Measurements from ENCODE around the gene LHX6. TPM values are rescaled to one million over a fixed set of nuclear protein-coding genes. Genes with fewer than 3 reads are reported as not detected.
A peak's percentile ranks its signal among the peaks of the same experiment; 100 is the strongest.

Gene LHX6
- total and polyA plus RNA-seq, 2 of the 4 experiments (the other 2 are of a cell fraction), result under 0.01 to 0.05 TPM

DNA sequence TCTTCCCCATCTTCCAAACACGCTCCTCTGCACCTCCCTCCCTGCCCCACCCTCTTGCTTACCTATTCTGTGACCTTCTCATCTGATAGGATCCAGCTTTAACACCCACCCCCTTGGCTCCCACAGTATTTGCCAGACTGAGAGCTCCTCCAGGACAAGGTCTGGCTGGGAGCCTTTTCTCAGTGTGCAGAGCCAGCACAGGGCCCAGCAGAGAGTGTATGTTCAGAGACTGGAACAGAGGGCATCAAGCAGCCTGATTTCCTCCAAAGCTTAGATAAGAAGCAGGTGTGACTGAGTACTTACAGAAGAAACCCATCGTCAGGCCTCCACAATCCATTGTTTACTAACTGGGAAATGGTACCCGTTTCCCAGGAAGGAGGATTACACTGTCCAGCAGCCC lies 26.6 kb downstream of the LHX6 start:
- in situ Hi-C loops (cut with MboI; ENCODE audit: low sequenced_read_pairs), result no loop called here
- Histone ChIP-seq H2AFZ (replicated peaks; ENCODE audit: low read length, poor library complexity) (peak overlapping the region; percentile 25), H2BK5ac (ENCODE audit: low read depth, low read length, poor library complexity, severe bottlenecking) (no peak overlapping the region), H3K36me3 (ENCODE audit: control insufficient read depth, insufficient read depth, low read length) (no peaks in the 10 kb centered on the region), H2BK15ac (ENCODE audit: low read depth, low read length) (no peak overlapping the region), H4K5ac (ENCODE audit: low read depth, low read length) (no peak overlapping the region), H2AK5ac (ENCODE audit: low read depth, low read length) (no peak overlapping the region), H3K27ac (ENCODE audit: insufficient read depth, low read length) (no peak overlapping the region), H3K4me1 (ENCODE audit: control insufficient read depth, insufficient read depth, low read length) (peaks cover 8% of the 10 kb centered on the region; the same call in 1 of the 2 replicates), H3K9me3 (ENCODE audit: control insufficient read depth, insufficient read depth, low read length) (no peaks in the 10 kb centered on the region), H4K20me1 (ENCODE audit: insufficient read depth, low read length) (peaks cover 4% of the 10 kb centered on the region; the same call in 1 of the 2 replicates), H4K8ac (ENCODE audit: low read depth in 2 of 2, low read length in 2 of 2) (no peak overlapping the region), H3K9ac (ENCODE audit: low read depth, low read length) (no peak overlapping the region), H2BK120ac (ENCODE audit: low read depth, low read length) (no peak overlapping the region), H3K27me3 (ENCODE audit: control insufficient read depth, insufficient read depth, low read length) (peaks cover 17% of the 10 kb centered on the region), H3K9me1 (ENCODE audit: insufficient read depth, low read length) (no peaks in the 10 kb centered on the region; the same call in 1 of the 2 replicates), H3K56ac (ENCODE audit: extremely low read depth, insufficient read depth, low read length) (no peak overlapping the region), H4K91ac (ENCODE audit: insufficient read depth, low read depth, low read length) (no peak overlapping the region), H3K4ac (ENCODE audit: low read depth, low read length) (no peak overlapping the region), H3K18ac (ENCODE audit: low read depth, low read length) (no peak overlapping the region), H3K79me1 (ENCODE audit: low read depth in 1 of 2, low read length in 2 of 2) (no peaks in the 10 kb centered on the region), H3K23ac (ENCODE audit: low read depth, low read length) (no peak overlapping the region), H3K4me2 (ENCODE audit: low read depth, low read length) (no peak overlapping the region), H2BK20ac (ENCODE audit: low read depth, low read length) (no peak overlapping the region), H2AK9ac (replicated peaks; ENCODE audit: low read depth, low read length, poor library complexity) (peak overlapping the region; percentile 26), H3K14ac (replicated peaks; ENCODE audit: low read depth, low read length) (no peak overlapping the region), H3K4me3 (ENCODE audit: insufficient read depth, low read depth, low read length) (no peak overlapping the region)
- intact Hi-C loops (cut with micrococcal nuclease), result no loop called here
- WGBS, 2 experiments (ENCODE audit: extremely low coverage in 2 of 2, insufficient read length in 1 of 2), result 100% methylated on average over 1 of the region's 3 CpGs; no CpG with 5 or more reads in 1 of the 2 experiments
- TF ChIP-seq, protein P1, sequence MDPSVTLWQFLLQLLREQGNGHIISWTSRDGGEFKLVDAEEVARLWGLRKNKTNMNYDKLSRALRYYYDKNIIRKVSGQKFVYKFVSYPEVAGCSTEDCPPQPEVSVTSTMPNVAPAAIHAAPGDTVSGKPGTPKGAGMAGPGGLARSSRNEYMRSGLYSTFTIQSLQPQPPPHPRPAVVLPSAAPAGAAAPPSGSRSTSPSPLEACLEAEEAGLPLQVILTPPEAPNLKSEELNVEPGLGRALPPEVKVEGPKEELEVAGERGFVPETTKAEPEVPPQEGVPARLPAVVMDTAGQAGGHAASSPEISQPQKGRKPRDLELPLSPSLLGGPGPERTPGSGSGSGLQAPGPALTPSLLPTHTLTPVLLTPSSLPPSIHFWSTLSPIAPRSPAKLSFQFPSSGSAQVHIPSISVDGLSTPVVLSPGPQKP (IDR thresholded peaks at IDR 0.05; ENCODE audit: borderline replicate concordance, low read depth, low read length), result no peak
- TF ChIP-seq, protein P2, sequence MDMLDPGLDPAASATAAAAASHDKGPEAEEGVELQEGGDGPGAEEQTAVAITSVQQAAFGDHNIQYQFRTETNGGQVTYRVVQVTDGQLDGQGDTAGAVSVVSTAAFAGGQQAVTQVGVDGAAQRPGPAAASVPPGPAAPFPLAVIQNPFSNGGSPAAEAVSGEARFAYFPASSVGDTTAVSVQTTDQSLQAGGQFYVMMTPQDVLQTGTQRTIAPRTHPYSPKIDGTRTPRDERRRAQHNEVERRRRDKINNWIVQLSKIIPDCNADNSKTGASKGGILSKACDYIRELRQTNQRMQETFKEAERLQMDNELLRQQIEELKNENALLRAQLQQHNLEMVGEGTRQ (IDR thresholded peaks at IDR 0.05; ENCODE audit: low read depth, low read length), result no peak
- TF ChIP-seq RCOR1 (IDR thresholded peaks at IDR 0.05; ENCODE audit: insufficient replicate concordance, low read length), result no peak
- TF ChIP-seq, protein P3, sequence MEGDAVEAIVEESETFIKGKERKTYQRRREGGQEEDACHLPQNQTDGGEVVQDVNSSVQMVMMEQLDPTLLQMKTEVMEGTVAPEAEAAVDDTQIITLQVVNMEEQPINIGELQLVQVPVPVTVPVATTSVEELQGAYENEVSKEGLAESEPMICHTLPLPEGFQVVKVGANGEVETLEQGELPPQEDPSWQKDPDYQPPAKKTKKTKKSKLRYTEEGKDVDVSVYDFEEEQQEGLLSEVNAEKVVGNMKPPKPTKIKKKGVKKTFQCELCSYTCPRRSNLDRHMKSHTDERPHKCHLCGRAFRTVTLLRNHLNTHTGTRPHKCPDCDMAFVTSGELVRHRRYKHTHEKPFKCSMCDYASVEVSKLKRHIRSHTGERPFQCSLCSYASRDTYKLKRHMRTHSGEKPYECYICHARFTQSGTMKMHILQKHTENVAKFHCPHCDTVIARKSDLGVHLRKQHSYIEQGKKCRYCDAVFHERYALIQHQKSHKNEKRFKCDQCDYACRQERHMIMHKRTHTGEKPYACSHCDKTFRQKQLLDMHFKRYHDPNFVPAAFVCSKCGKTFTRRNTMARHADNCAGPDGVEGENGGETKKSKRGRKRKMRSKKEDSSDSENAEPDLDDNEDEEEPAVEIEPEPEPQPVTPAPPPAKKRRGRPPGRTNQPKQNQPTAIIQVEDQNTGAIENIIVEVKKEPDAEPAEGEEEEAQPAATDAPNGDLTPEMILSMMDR (conservative IDR thresholded peaks at IDR 0.05; ENCODE audit: low read depth, low read length), result no peak
- TF ChIP-seq MAFK (IDR thresholded peaks at IDR 0.05; ENCODE audit: low read depth, low read length), result no peak
- TF ChIP-seq POLR2A (IDR thresholded peaks at IDR 0.05; ENCODE audit: low read depth, low read length), result no peak
- no peak for DNase-seq
- dilution Hi-C loops (cut with HindIII; ENCODE audit: low sequenced_read_pairs, unreplicated experiment), result no loop called here
- ChIA-PET POLR2A (ENCODE audit: unreplicated experiment) (no interaction called here), CTCF (no interaction called here)
- no peak for ATAC-seq (ENCODE audit: low read depth)
- BruUV-seq (replicated peaks), result no TSS peak
